ENCODE measurements around the gene SLC25A18.
A peak's percentile ranks its signal among the peaks of the same experiment; 100 is the strongest.

Gene SLC25A18

GRCh38 chr22:17628406-17629172, 65.3 kb downstream of the SLC25A18 start, which contains the start of gene ATP6V1E1:
TSS of gene ATP6V1E1 (minus strand) at chr22:17628749. CDS start at chr22:17628635, 114 bp downstream.
- H3K23ac ChIP-seq (ENCODE audit: low read length) = peak within 1 kb of the TSS; percentile 31
- peak within 1 kb of the TSS; percentile 100 for H3K4ac ChIP-seq (ENCODE audit: low read depth, low read length)
- H3K9ac ChIP-seq (ENCODE audit: low read length) = peak within 1 kb of the TSS; percentile 91
- peak within 1 kb of the TSS; percentile 95 for H2AFZ ChIP-seq (ENCODE audit: insufficient read depth, low read length, poor library complexity)
- H3K4me2 ChIP-seq (ENCODE audit: low read length) = peak within 1 kb of the TSS; percentile 92
- H2AK5ac ChIP-seq (ENCODE audit: low read length) = peak within 1 kb of the TSS; percentile 98
- peak within 1 kb of the TSS; percentile 98 for H4K8ac ChIP-seq (ENCODE audit: low read depth, low read length)
- H3K18ac ChIP-seq (ENCODE audit: low read length) = peak within 1 kb of the TSS; percentile 98
- H4K91ac ChIP-seq (ENCODE audit: low read depth, low read length) = peak within 1 kb of the TSS; percentile 89
- peak within 1 kb of the TSS; percentile 91 for H3K4me3 ChIP-seq (ENCODE audit: low read depth, low read length)
- H2BK5ac ChIP-seq (ENCODE audit: low read depth, low read length, poor library complexity) = peak within 1 kb of the TSS; percentile 98
- peaks cover 6 to 13% of the 10 kb centered on the region in 2 experiments for H3K36me3 ChIP-seq (ENCODE audit: control insufficient read depth in 1 of 2, insufficient read depth in 2 of 2, low read length in 2 of 2)
- H3K9me3 ChIP-seq (ENCODE audit: insufficient read depth, low read depth, low read length) = no peaks in the 10 kb centered on the region
- no CpG with 5 or more reads among the region's 45 CpGs for WGBS (ENCODE audit: extremely low coverage, insufficient coverage, insufficient read length)
- peak; percentile 97 to 98 for DNase-seq
- H2BK12ac ChIP-seq (ENCODE audit: low read length) = peak within 1 kb of the TSS; percentile 56
- H3K79me2 ChIP-seq (ENCODE audit: control insufficient read depth, insufficient read depth, low read length, poor library complexity) = peaks cover 11% of the 10 kb centered on the region
- peaks cover 8% of the 10 kb centered on the region for H3K79me1 ChIP-seq (ENCODE audit: low read length)
- peak within 1 kb of the TSS; percentile 100 for H3K14ac ChIP-seq (ENCODE audit: low read length)
- no peaks in the 10 kb centered on the region for H3K27me3 ChIP-seq (ENCODE audit: insufficient read depth, low read length)
- peak within 1 kb of the TSS; percentile 97 for H4K12ac ChIP-seq (ENCODE audit: low read depth, low read length)
- H3K4me1 ChIP-seq (ENCODE audit: control insufficient read depth in 1 of 2, insufficient read depth in 2 of 2, low read length in 2 of 2) = peaks cover under 1 to 3% of the 10 kb centered on the region in 2 experiments
- H2BK120ac ChIP-seq (ENCODE audit: insufficient read depth, low read length, poor library complexity) = peak within 1 kb of the TSS; percentile 95
- peak within 1 kb of the TSS; percentile 93 for H3K27ac ChIP-seq (ENCODE audit: low read depth, low read length)

DNA sequence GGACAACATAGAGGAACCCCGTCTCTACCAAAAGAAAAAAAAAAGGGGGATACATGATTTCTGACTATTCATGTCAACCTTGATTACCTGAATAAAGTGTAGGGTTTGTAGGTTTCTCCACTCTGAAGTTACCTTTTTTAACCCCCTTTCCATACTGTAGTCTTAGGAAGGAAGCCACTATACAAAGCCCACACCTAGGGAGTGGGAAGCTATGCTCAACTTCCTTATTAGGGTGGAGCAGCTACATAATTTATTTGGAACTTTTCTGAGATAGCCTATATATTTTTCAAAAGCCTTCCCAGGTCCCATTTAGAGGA, 65.8 kb downstream of the SLC25A18 start:
- Histone ChIP-seq H2BK5ac (ENCODE audit: low read depth, low read length, poor library complexity) (peak overlapping the region; percentile 86), H2AFZ (ENCODE audit: insufficient read depth, low read length, poor library complexity) (peak overlapping the region; percentile 87), H3K36me3 (ENCODE audit: control insufficient read depth in 1 of 2, insufficient read depth in 2 of 2, low read length in 2 of 2) (peaks cover 6 to 12% of the 10 kb centered on the region in 2 experiments), H3K4me1 (ENCODE audit: control insufficient read depth in 1 of 2, insufficient read depth in 2 of 2, low read length in 2 of 2) (peaks cover 5 to 7% of the 10 kb centered on the region in 2 experiments), H3K79me1 (ENCODE audit: low read length) (peaks cover 13% of the 10 kb centered on the region), H2AK5ac (ENCODE audit: low read length) (no peak overlapping the region), H3K9ac (ENCODE audit: low read length) (peak overlapping the region; percentile 90), H3K4ac (ENCODE audit: low read depth, low read length) (no peak overlapping the region), H2BK12ac (ENCODE audit: low read length) (no peak overlapping the region), H3K79me2 (ENCODE audit: control insufficient read depth, insufficient read depth, low read length, poor library complexity) (peaks cover 13% of the 10 kb centered on the region), H3K18ac (ENCODE audit: low read length) (no peak overlapping the region), H2BK120ac (ENCODE audit: insufficient read depth, low read length, poor library complexity) (no peak overlapping the region), H3K27me3 (ENCODE audit: insufficient read depth, low read length) (no peaks in the 10 kb centered on the region), H3K27ac (ENCODE audit: low read depth, low read length) (peak overlapping the region; percentile 93), H3K14ac (ENCODE audit: low read length) (peak overlapping the region; percentile 96), H3K4me3 (ENCODE audit: low read depth, low read length) (peak overlapping the region; percentile 83), H4K91ac (ENCODE audit: low read depth, low read length) (peak overlapping the region; percentile 79), H3K9me3 (ENCODE audit: insufficient read depth, low read depth, low read length) (no peaks in the 10 kb centered on the region), H3K4me2 (ENCODE audit: low read length) (peak overlapping the region; percentile 92), H3K23ac (ENCODE audit: low read length) (no peak overlapping the region), H4K12ac (ENCODE audit: low read depth, low read length) (peak overlapping the region; percentile 97), H4K8ac (ENCODE audit: low read depth, low read length) (peak overlapping the region; percentile 98)
- WGBS (ENCODE audit: extremely low coverage, insufficient coverage, insufficient read length) = no CpG with 5 or more reads among the region's 1 CpG
- DNase-seq = no peak

GRCh38 chr22:17629641-17630040, 66.3 kb downstream of the SLC25A18 start:
- no peak overlapping the region for H3K23ac ChIP-seq (ENCODE audit: low read length)
- no peak overlapping the region for H3K18ac ChIP-seq (ENCODE audit: low read length)
- H4K12ac ChIP-seq (ENCODE audit: low read depth, low read length) = no peak overlapping the region
- H4K91ac ChIP-seq (ENCODE audit: low read depth, low read length) = no peak overlapping the region
- H3K27me3 ChIP-seq (ENCODE audit: insufficient read depth, low read length) = no peaks in the 10 kb centered on the region
- no peak overlapping the region for H2AFZ ChIP-seq (ENCODE audit: insufficient read depth, low read length, poor library complexity)
- no peak for DNase-seq
- no peak overlapping the region for H2BK120ac ChIP-seq (ENCODE audit: insufficient read depth, low read length, poor library complexity)
- H2AK5ac ChIP-seq (ENCODE audit: low read length) = no peak overlapping the region
- H2BK12ac ChIP-seq (ENCODE audit: low read length) = no peak overlapping the region
- H3K79me2 ChIP-seq (ENCODE audit: control insufficient read depth, insufficient read depth, low read length, poor library complexity) = peaks cover 15% of the 10 kb centered on the region
- H3K14ac ChIP-seq (ENCODE audit: low read length) = no peak overlapping the region
- H3K4me1 ChIP-seq (ENCODE audit: control insufficient read depth in 1 of 2, insufficient read depth in 2 of 2, low read length in 2 of 2) = peaks cover 9 to 11% of the 10 kb centered on the region in 2 experiments
- no peak overlapping the region for H3K27ac ChIP-seq (ENCODE audit: low read depth, low read length)
- peaks cover 6 to 9% of the 10 kb centered on the region in 2 experiments for H3K36me3 ChIP-seq (ENCODE audit: control insufficient read depth in 1 of 2, insufficient read depth in 2 of 2, low read length in 2 of 2)
- no peaks in the 10 kb centered on the region for H3K9me3 ChIP-seq (ENCODE audit: insufficient read depth, low read depth, low read length)
- WGBS (ENCODE audit: extremely low coverage, insufficient coverage, insufficient read length) = no CpG with 5 or more reads among the region's 7 CpGs
- H3K79me1 ChIP-seq (ENCODE audit: low read length) = peaks cover 17% of the 10 kb centered on the region
- H3K9ac ChIP-seq (ENCODE audit: low read length) = no peak overlapping the region
- no peak overlapping the region for H4K8ac ChIP-seq (ENCODE audit: low read depth, low read length)
- H3K4ac ChIP-seq (ENCODE audit: low read depth, low read length) = no peak overlapping the region
- no peak overlapping the region for H3K4me2 ChIP-seq (ENCODE audit: low read length)
- H2BK5ac ChIP-seq (ENCODE audit: low read depth, low read length, poor library complexity) = no peak overlapping the region
- H3K4me3 ChIP-seq (ENCODE audit: low read depth, low read length) = no peak overlapping the region

GRCh38 chr22:17631076-17631565, 67.8 kb downstream of the SLC25A18 start:
- H3K4me3 ChIP-seq (ENCODE audit: low read depth, low read length) = no peak overlapping the region
- no peak overlapping the region for H3K4me2 ChIP-seq (ENCODE audit: low read length)
- no peaks in the 10 kb centered on the region for H3K9me3 ChIP-seq (ENCODE audit: insufficient read depth, low read depth, low read length)
- H3K4me1 ChIP-seq (ENCODE audit: control insufficient read depth in 1 of 2, insufficient read depth in 2 of 2, low read length in 2 of 2) = peaks cover 9 to 11% of the 10 kb centered on the region in 2 experiments
- H3K4ac ChIP-seq (ENCODE audit: low read depth, low read length) = peak overlapping the region; percentile 31
- H4K8ac ChIP-seq (ENCODE audit: low read depth, low read length) = no peak overlapping the region
- H3K36me3 ChIP-seq (ENCODE audit: control insufficient read depth in 1 of 2, insufficient read depth in 2 of 2, low read length in 2 of 2) = peaks cover 4 to 5% of the 10 kb centered on the region in 2 experiments
- DNase-seq = no peak
- no peak overlapping the region for H2BK120ac ChIP-seq (ENCODE audit: insufficient read depth, low read length, poor library complexity)
- H3K27me3 ChIP-seq (ENCODE audit: insufficient read depth, low read length) = no peaks in the 10 kb centered on the region
- H3K18ac ChIP-seq (ENCODE audit: low read length) = no peak overlapping the region
- H3K14ac ChIP-seq (ENCODE audit: low read length) = no peak overlapping the region
- H2BK5ac ChIP-seq (ENCODE audit: low read depth, low read length, poor library complexity) = peak overlapping the region; percentile 10
- H4K91ac ChIP-seq (ENCODE audit: low read depth, low read length) = peak overlapping the region; percentile 59
- H3K23ac ChIP-seq (ENCODE audit: low read length) = no peak overlapping the region
- H2AK5ac ChIP-seq (ENCODE audit: low read length) = peak overlapping the region; percentile 74
- peak overlapping the region; percentile 66 for H2BK12ac ChIP-seq (ENCODE audit: low read length)
- no CpG with 5 or more reads among the region's 9 CpGs for WGBS (ENCODE audit: extremely low coverage, insufficient coverage, insufficient read length)
- no peak overlapping the region for H4K12ac ChIP-seq (ENCODE audit: low read depth, low read length)
- H3K79me2 ChIP-seq (ENCODE audit: control insufficient read depth, insufficient read depth, low read length, poor library complexity) = peaks cover 15% of the 10 kb centered on the region
- H3K27ac ChIP-seq (ENCODE audit: low read depth, low read length) = no peak overlapping the region
- no peak overlapping the region for H2AFZ ChIP-seq (ENCODE audit: insufficient read depth, low read length, poor library complexity)
- peaks cover 17% of the 10 kb centered on the region for H3K79me1 ChIP-seq (ENCODE audit: low read length)
- H3K9ac ChIP-seq (ENCODE audit: low read length) = no peak overlapping the region

Data from trophoblast cell (in vitro differentiated cells and primary cell).